Islet precursor cell (in vitro differentiated cells): Measurements from ENCODE around the gene CCDC97.
"Not testable (repeated sequence)": the region's sequence is repeated elsewhere in the genome, so short reads cannot be mapped to it uniquely, and the experiment has no call there.

Experiments
- DNase-seq: peaks from one replicate; pipeline ENCODE4 v3.0.0-alpha.2; 2018

CCDC97 gene

DNA sequence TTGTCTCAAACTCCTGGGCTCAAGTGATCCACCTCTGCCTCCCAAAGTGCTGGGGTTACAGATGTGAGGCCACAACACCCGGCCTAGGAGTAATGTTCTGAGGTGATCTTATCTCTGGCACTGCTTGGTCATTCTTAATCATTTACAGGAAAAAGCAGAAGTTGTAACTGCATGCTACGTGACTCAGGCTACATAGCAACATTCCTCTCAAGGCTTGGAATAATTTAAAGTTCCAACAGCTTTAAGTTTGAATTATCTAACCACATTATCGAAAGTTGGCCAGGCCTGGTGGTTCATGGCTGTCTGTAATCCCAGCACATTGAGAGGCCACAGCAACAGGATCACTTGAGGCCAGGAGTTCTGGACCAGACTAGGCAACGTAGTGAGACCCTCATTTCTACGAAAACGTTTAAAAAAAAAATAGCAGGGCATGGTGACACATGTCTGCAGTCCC lies 57.9 kb downstream of the CCDC97 start:
- no peak for DNase-seq

DNA sequence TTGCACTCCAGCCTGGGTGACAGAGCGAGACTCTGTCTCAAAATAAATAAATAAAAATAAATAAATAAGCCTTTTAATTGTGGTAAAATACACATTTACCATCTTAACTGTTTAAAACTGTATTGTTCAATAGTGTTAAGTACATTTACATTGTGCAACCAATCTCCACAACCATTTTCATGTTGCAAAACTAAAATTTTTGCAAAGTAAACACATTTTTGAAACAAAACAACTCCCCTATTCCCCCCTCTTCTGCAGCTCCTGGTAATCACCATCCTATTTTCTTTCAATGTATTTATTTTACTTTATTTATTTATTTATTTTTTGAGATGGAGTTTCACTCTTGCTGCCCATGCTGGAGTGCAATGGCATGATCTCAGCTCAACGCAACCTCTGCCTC lies 59.8 kb downstream of the CCDC97 start:
- DNase-seq: no peak

DNA sequence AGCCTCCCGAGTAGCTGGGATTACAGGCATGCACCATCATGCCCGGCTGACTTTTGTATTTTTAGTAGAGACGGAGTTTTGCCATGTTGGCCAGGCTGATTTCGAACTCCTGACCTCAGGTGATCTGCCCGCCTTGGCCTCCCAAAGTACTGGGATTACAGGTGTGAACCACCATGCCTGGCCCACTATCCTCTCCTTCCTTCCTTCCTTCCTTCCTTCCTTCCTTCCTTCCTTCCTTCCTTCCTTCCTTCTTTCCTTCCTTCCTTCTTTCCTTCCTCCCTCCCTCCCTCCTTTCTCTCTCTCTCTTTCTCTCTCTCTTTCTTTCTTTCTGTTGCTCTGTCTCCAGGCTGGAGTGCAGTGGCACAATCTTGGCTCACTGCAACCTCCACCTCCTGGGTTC lies 61.1 kb downstream of the CCDC97 start:
- not testable (repeated sequence) for DNase-seq

DNA sequence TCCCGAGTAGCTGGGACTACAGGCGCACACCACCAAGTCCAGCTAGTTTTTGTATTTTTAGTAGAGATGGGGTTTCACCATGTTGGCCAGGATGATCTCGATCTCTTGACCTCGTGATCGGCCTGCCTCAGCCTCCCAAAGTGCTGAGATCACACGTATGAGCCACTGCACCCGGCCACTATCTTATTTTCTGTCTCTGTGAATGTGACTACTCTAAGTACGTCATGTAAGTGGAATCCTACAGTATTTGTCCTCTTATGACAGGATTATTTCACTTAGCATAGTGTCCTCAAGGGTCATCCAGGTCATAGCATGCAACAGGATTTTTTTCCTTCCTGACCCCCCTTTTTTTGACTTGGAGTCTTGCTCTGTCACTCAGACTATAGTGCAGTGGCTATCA lies 61.6 kb downstream of the CCDC97 start:
- no peak for DNase-seq

DNA sequence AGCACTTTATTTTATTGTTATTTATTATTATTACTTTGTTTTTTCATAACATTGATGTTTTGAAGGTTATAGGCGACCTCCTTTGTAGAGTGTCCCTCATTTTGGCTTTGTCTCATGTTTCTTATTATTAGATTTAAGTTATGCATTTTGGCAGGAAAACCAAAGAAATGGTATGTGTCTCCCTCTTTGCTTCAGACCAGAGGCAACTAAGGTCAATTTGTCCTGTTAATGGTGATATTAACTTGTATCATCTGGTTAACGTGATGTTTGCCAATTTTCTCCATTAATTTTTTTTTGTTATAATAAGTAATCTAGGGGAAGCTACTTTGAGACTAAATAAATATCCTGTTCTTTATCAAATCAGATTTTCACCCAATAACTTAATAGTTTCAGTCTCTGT lies 62.5 kb downstream of the CCDC97 start:
- no peak for DNase-seq

DNA sequence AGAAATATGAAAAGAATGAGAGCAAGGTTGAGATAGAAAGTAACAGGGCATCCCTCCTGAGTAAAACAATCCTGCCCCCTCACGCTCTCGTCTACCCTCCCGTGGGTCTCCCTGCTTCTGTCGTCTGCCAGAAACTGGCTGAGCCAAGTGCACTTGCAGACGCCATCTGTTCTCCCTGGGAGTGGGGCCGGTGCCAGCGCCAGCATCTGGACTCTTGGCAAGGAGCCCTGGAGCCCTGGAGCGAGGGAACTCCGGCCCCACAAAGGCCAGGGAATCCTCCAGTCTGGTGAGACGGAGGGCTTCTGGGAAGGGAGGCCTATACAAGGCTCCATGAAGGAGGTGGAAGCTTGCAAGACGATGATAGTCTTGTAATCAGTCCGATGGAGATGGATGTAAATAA lies 64.0 kb downstream of the CCDC97 start:
- DNase-seq: no peak
